Hepatocyte (in vitro differentiated cells): ENCODE results near the gene PARN. TPM values are rescaled to one million over a fixed set of nuclear protein-coding genes. Genes with fewer than 3 reads are reported as not detected.

Experiments used
- DNase-seq: peaks from one replicate; pipeline ENCODE4 v3.0.0-alpha.2; 2016; ENCODE audit warnings: low spot score
- H2AFZ ChIP-seq: fragments of 200-600 bp; sonication (generic); 2 replicates; pipeline ENCODE4 v1.6.0; 2016; ENCODE audit warnings: antibody characterized with exemption, mild to moderate bottlenecking
- H3K27ac ChIP-seq: fragments of 200-600 bp; sonication (generic); 2 replicates; pipeline ENCODE4 v1.5.1; 2016; ENCODE audit warnings: mild to moderate bottlenecking
- H3K27me3 ChIP-seq: fragments of 200-600 bp; sonication (generic); 2 replicates; pipeline ENCODE4 v1.6.1; 2016
- H3K36me3 ChIP-seq: fragments of 200-600 bp; sonication (generic); replicated peaks from 2 replicates; pipeline ENCODE4 v1.5.1; 2016; ENCODE audit warnings: low read depth; ENCODE audit not compliant: insufficient read depth
- H3K4me1 ChIP-seq: fragments of 200-600 bp; sonication (generic); 2 replicates; pipeline ENCODE4 v1.5.1; 2016; ENCODE audit warnings: mild to moderate bottlenecking, moderate library complexity; ENCODE audit not compliant: insufficient read depth
- H3K4me2 ChIP-seq: fragments of 200-600 bp; sonication (generic); 2 replicates; pipeline ENCODE4 v1.6.0; 2016
- H3K4me3 ChIP-seq: fragments of 200-600 bp; sonication (generic); 2 replicates; pipeline ENCODE4 v1.5.1; 2016; ENCODE audit warnings: mild to moderate bottlenecking
- H3K79me2 ChIP-seq: fragments of 200-600 bp; sonication (generic); 2 replicates; pipeline ENCODE4 v1.6.0; 2017; ENCODE audit warnings: mild to moderate bottlenecking
- H3K9me2 ChIP-seq: fragments of 200-600 bp; sonication (generic); replicated peaks from 2 replicates; pipeline ENCODE4 v1.6.0; 2017; ENCODE audit warnings: mild to moderate bottlenecking; ENCODE audit not compliant: insufficient read depth
- H3K9me3 ChIP-seq: fragments of 200-600 bp; sonication (generic); 2 replicates; pipeline ENCODE4 v1.5.1; 2016; ENCODE audit warnings: low read depth, mild to moderate bottlenecking
- H4K20me1 ChIP-seq: fragments of 200-600 bp; sonication (generic); 2 replicates; pipeline ENCODE4 v1.6.0; 2016; ENCODE audit warnings: mild to moderate bottlenecking; ENCODE audit not compliant: insufficient read depth, poor library complexity, severe bottlenecking
- WGBS: methylation state at CpG from one replicate; pipeline ENCODE4 v1.1.6; 2016; ENCODE audit warnings: low lambda C conversion rate; ENCODE audit errors: missing lambda C conversion rate; 5-methylcytosine and 5-hydroxymethylcytosine counted together
- polyA plus RNA-seq: library from polyadenylated mRNA; unstranded; fragments of >200 nt; fragmentation: Nextera tagmentation; extraction: Ambion mirVana; gene quantifications from 2 replicates; pipeline ENCODE4 v1.2.1, GENCODE V29; 2016
- small RNA-seq: library from RNA; depleted of rRNA; stranded (forward); fragments of <200 nt; gene quantifications from one replicate; pipeline ENCODE3, GENCODE V24; 2014
- total RNA-seq: library from RNA; depleted of rRNA; stranded (reverse); fragments of >200 nt; gene quantifications from 2 replicates; pipeline ENCODE4 v1.2.3, GENCODE V29; 2014
- TF ChIP-seq, protein P1 (sequence below): fragments of 200-600 bp; sonication (generic); IDR thresholded peaks from 2 replicates; pipeline ENCODE4 v1.5.1; 2016; ENCODE audit warnings: antibody characterized with exemption, mild to moderate bottlenecking; ENCODE audit not compliant: poor library complexity

The PARN gene
- total and polyA plus RNA-seq, 2 experiments from 2014 or later, result 23.7 to 35.6 TPM

DNA sequence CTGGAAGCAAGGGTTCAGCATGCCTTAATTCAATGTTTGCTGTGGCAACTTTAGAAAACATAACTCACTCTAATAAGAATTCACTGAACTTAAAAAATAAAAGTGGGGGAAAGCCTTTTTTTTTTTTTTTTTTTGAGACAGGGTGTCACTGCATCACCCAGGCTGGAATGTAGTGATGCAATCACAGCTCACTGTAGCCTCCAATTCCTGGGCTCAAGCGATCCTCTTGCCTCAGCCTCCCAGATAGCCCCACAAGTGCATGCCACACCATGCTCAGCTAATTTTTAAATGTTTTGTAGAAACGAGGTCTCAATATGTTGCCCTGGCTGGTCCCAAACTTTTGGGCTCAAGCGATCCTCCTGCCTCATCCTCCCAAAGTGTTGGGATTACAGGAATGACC, 243.9 kb downstream of the PARN start:
- no peak overlapping the region for H3K27ac ChIP-seq
- H3K9me2 ChIP-seq, result no peaks in the 10 kb centered on the region
- H2AFZ ChIP-seq, result no peak overlapping the region
- no peaks in the 10 kb centered on the region for H3K9me3 ChIP-seq
- TF ChIP-seq, protein P1, sequence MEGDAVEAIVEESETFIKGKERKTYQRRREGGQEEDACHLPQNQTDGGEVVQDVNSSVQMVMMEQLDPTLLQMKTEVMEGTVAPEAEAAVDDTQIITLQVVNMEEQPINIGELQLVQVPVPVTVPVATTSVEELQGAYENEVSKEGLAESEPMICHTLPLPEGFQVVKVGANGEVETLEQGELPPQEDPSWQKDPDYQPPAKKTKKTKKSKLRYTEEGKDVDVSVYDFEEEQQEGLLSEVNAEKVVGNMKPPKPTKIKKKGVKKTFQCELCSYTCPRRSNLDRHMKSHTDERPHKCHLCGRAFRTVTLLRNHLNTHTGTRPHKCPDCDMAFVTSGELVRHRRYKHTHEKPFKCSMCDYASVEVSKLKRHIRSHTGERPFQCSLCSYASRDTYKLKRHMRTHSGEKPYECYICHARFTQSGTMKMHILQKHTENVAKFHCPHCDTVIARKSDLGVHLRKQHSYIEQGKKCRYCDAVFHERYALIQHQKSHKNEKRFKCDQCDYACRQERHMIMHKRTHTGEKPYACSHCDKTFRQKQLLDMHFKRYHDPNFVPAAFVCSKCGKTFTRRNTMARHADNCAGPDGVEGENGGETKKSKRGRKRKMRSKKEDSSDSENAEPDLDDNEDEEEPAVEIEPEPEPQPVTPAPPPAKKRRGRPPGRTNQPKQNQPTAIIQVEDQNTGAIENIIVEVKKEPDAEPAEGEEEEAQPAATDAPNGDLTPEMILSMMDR, result no peak
- H3K79me2 ChIP-seq, result no peaks in the 10 kb centered on the region
- H3K27me3 ChIP-seq, result no peaks in the 10 kb centered on the region
- H3K36me3 ChIP-seq, result no peaks in the 10 kb centered on the region
- no peaks in the 10 kb centered on the region for H4K20me1 ChIP-seq
- no peak for DNase-seq
- H3K4me2 ChIP-seq, result no peak overlapping the region
- H3K4me3 ChIP-seq, result no peak overlapping the region
- H3K4me1 ChIP-seq, result no peaks in the 10 kb centered on the region
- WGBS, result 87% methylated on average over 3 of the region's 3 CpGs

Small RNAs within 50 kb of the gene (small RNA-seq; reads per million reads assigned to genes)
- gene RN7SL274P (not detected), gene RNU7-125P (not detected)

Other genes starting within 250 kb of the PARN start
- gene BFAR, start 2.7 kb upstream of the PARN start, total RNA-seq, result 76.9 and 98.9 TPM in 2 replicates
- gene BFAR, start 2.7 kb upstream of the PARN start, polyA plus RNA-seq, result 44.0 and 44.6 TPM in 2 replicates
- 0.30 and 0.80 TPM in 2 replicates for gene PLA2G10, start 64.0 kb upstream of the PARN start, total RNA-seq
- 2.3 and 3.2 TPM in 2 replicates for gene PLA2G10, start 64.0 kb upstream of the PARN start, polyA plus RNA-seq
- gene NPIPA3, start 73.2 kb upstream of the PARN start, total RNA-seq, result 0.30 and 0.88 TPM in 2 replicates
- 5.8 TPM in 1 of 2 replicates, not detected in the other for gene NPIPA3, start 73.2 kb upstream of the PARN start, polyA plus RNA-seq
- 0.20 TPM in 1 of 2 replicates, not detected in the other for gene NPIPA2, start 112.3 kb upstream of the PARN start, total RNA-seq
- gene NPIPA2, start 112.3 kb upstream of the PARN start, polyA plus RNA-seq, result 5.4 TPM in 1 of 2 replicates, not detected in the other
- 78.1 and 87.4 TPM in 2 replicates for gene NOMO1, start 203.5 kb upstream of the PARN start, total RNA-seq
- gene NOMO1, start 203.5 kb upstream of the PARN start, polyA plus RNA-seq, result 79.1 and 95.3 TPM in 2 replicates